HG02852 (cell line): ENCODE data around the gene SYT15.
"Not testable (repeated sequence)": the region's sequence is repeated elsewhere in the genome, so short reads cannot be mapped to it uniquely, and the experiment has no call there.

Source experiments
- ATAC-seq: cut with Tn5 transposase; IDR thresholded peaks from one replicate; pipeline ENCODE4 v1.9.1; 2021; ENCODE audit warnings: mild to moderate bottlenecking, moderate library complexity; ENCODE audit not compliant: unreplicated experiment

The SYT15 gene

DNA sequence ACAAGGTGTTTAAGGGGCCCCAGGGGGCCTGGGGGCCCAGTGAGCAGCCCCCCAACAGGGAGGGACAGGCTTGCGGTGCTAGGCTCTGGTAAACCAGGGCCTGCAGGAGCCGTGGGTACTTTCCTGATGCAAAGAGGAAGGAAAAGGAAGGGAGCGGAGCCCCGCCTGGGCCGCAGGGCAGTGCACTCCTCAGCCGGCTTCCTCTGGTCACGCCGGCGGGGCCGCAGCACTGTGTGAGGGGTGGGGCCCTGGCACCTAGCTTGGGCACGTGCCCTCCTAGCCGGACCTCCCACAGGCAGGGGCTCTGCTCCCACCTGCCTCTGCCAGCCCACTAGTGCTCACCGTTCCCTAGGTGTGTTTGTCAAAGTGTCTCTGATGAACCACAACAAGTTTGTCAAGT is 6.3 kb downstream of the SYT15 start:
- ATAC-seq = not testable (repeated sequence)

DNA sequence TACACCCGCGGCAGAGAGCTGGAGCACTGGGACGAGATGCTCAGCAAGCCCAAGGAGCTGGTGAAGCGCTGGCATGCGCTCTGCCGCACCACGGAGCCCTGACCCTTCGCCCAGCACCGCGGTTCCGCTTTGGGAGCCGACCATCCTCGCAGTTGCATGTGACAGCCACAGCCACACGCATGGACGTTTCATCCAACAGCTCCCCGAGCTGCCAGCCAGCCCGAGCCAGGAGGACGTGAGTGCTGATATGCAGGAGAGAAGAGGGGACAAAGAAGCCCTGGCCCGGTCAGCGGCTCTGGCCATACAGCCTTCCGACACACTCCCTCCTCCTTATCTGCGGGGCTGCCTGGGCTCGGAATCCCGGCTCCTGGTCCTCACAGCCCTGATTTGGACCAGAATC is 8.6 kb downstream of the SYT15 start:
- not testable (repeated sequence) for ATAC-seq

DNA sequence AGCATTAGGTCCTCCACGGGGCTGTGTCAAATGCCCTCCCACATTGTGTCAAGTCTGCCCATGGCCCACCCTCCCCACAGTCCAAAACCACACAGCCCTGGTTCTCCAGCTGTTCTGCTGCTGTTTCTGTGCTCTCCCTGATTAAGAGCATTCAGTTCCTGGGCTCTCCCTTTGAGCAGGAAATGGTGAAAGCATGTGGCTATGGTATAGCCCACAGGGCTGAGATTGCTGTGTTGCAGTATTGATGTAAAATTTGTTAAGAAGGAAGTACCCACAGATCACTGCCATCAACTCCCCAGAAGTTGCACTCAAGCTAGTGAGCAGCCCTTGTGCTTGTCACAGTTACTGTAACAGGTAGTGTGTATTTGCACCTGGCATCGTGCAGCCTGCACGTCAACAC is 9.3 kb downstream of the SYT15 start:
- not testable (repeated sequence) for ATAC-seq

DNA sequence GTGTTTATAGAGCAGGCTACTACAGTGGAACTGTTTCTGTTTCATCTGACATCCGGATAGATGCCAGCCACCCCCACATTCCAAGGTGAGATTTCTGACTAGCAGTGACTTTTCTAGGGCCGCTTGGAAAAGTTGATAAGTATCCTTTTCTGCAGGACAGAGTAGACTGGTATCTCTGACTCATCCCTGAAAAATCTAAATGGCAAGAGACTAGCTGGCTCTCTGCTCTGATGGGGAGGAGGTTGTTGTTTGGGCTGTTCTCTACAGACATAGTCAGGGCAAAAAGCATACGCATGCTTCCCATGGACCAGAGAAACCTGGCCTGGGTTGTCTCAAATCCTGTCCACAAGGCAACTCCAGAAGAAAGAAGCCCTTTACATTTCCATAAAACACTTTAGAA is 10.7 kb downstream of the SYT15 start:
- not testable (repeated sequence) for ATAC-seq

DNA sequence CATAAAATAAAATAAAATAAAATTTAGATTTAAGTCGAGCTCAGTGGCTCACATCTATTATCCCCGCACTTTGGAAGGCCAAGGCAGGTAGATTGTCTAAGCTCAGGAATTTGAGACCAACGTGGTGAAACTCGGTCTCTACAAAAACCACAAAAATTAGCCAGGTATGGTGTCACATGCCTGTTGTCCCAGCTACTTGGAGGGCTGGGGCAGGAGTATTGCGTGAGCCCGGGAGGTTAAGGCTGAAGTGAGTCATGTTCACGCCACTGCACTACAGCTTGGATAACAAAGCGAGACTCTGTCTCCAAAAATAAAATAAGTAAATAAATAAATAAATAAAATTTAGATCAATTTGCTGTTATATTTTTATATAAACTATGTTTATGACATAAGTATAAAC is 12.1 kb downstream of the SYT15 start:
- not testable (repeated sequence) for ATAC-seq

DNA sequence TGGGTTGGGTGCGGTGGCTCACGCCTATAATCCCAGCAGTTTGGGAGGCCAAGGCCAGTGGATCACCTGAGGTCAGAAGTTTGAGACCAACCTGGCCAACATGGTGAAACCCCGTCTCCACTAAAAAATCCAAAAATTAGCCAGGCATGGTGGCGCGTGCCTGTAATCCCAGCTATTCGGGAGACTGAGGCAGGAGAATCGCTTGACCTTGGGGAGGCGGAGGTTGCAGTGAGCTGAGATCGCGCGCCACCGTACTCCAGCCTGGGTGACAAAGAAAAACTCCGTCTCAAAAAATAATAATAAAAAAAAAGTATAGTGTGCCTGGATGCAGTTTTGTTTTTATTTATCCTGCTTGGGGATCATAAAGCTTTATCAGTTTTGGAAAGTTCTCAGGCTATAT is 14.4 kb downstream of the SYT15 start:
- not testable (repeated sequence) for ATAC-seq

DNA sequence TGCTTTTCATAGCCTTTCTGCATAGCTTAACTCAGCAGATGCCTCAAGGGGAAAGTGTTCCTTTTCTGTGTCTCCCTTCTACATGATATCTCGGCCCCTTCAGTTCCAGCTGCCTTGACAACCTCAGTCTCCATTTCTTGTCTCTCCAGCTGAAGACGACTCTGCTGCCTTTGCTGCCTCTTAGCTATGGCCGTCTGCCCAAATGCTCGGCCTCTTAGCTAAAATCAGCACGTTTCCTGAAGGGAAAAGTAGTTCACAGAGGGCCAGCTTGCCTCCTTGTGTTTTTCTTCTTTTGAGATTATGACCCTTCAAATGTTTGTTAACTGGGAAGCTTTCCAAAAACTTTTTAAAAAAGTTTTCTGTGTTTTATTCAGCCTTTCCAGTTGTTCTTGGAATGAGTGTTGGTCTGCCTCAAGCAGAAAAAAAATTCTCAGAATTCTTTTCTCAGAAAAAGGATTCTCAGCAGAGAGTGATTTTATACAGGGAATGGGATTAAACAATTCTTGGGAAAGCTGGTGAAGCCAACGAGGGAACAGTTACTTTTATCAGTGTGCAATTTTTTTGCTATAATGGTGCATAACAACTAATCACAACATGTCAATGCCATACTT is 15.6 kb downstream of the SYT15 start:
- not testable (repeated sequence) for ATAC-seq

DNA sequence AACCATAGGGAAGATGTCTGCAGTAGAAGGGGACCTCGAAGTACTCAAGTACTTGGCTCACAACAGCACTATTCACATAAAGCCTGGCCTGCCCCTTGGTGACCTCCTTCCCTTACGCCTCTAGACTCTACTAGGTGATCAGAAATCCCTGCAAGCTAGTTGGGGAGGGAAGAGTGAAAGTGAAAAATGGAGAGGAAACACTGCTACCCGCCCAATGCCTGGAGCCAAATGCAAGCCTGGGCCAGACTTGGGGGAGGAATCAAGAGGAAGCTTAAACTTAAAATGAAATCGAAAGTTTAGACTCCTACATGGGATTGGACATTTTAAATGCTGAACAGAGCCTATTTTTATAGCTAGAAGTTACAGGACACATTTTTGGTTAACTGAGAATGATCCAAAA is 17.6 kb downstream of the SYT15 start:
- not testable (repeated sequence) for ATAC-seq

DNA sequence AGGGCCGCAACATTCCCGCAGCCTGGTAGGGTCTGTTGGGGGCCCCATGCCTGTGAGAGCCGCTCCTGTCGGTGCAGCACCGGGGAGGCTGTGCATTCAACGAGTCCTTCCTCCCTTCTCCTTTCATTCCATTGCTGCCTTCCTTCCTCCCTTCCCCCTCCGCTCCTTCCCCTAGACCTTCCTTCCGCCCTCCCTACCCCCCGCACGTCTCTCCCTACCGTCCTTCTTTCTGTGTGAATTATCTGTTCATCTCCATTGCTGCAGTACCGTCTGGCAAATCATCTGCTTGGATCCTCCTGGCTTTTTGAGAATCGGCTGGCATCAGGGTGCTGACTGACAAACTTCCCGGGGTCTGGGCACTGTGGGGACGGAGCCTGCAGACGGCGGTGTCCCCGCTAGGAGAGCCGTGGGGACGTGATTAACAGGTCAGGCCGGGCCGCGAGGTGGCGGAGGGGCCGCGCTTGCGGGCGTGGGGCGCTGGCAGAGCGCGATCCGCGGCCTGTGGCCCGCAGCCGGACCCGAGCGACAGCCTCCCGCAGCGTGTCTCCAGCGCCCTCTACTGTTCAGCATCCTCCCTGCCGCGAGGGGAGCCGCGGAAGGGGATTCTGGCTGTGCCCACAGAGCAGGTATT is 18.8 kb downstream of the SYT15 start:
- peak; percentile 80 for ATAC-seq

DNA sequence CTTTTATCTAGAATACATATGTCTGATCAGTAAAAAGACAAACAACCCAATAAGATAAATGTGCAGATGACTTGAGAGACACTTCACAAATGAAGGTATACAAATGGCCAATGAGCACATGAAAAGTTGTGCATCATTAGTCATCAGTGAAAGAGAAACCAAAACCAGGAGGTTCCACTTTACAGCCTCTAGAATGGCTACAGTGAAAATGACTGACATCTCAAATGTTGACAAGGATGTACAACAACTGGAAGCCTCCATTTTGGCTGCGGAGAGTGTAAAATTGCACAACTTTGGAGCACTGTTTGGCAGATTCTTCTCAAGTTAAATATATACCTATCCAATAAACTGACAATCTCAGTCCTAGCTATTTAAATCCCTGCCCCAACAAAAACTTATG is 21.6 kb downstream of the SYT15 start:
- ATAC-seq = peak; percentile 57

DNA sequence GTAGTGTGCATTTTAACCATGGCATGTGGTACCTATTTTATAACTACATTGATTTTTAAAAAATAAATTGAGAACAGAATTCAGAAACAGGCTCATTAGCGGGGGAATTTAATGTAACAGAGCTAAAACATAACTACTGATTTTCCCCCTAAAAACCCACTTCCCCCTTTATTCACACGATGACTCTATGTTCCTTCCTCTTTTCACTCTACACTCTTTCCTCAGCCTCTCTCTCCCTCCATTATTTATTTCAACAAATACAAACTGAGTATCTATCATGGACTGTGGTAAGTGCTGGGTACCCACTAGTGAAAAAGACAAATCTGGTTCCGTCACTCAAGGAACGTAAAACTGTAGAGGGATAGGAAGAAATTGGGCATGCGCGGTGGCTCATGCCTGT is 36.6 kb downstream of the SYT15 start:
- ATAC-seq = not testable (repeated sequence)

DNA sequence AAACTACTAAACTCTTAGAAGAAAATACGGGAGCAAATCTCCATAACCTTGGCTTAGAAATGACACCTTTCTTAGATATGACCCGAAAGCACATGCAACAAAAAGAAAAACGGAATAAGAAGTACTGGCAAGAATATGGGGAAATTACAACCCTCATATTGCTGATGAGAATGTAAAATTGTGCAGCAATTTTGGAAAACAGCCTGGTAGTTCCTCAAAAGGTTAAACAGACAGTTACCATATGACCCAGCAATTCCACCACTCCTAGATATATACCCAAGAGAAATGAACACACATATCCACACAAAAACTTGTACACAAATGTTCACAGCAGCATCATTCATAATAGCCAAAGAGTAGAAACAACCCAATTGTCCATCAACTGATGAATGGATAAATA is 37.3 kb downstream of the SYT15 start:
- ATAC-seq = not testable (repeated sequence)

DNA sequence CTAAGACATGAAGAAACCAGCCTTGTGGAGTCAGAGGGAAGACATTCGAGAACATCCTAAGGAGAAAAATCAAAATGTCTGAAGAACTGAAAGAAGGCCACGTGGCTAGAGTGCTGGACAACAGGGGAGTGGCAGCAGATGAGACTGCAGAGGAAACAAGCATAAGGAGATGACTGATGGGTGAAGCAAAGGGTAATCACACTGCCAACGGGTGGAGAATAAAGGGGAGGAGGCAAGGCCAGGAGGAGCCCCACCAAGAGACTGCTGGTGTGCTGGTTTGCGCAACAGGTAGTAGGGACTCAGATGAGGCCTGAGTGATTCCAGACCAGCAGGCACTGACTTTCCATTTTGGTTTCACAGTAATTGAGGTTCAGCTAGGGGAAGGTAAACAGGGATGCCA is 38.2 kb downstream of the SYT15 start:
- not testable (repeated sequence) for ATAC-seq

DNA sequence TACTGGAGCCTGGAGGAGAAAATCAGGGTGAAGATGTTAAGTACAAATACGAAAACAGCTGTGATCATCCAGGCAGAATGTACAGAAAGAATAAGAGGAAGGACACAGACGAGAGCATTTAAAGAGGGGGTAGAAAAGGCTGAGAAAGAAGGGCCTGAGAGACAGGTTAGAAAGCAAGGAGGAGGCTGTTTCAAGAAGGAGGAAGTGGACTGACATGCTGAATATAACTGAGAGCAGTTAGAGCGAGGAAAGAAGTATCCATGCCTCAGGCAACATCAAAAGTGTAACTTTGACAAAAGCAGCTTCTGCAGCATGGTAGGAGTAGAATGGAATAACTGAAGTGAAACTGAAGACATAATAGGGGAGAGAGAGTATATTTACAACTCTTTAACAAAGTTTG is 39.0 kb downstream of the SYT15 start:
- not testable (repeated sequence) for ATAC-seq

DNA sequence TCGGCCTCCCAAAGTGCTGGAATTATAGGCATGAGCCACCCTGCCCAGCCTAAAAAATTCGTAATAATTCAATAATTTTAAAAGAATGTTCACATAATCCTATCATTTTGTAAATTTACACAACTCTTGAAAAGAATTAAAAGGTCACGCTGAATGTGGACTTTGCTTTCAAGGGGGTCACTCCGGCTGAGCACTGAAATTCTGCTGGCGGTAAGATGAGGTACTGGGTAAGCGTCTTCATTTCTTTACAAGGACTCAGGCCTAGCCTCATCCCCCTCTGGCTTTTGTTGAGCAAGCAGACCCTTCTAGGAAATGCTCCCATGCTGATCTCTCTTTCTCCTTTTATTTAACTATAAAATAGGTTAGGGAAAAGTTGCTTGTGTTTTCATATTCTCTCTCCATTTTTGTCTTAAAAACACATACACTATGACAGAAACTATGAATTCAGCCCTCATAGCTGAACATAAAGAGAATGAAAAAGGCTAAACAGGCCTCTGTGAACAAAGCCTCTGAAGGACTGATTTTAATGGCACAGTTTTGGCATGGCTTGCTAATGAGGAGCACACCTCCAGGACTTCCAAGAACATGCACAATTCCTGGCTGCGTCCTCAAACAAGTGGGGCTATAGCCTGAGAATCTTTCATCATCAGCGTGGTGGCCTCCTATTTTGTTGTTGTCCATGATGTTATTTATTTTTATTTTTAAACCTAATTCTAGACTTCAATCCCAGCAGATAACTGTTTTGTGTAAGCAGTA is 45.1 kb downstream of the SYT15 start:
- ATAC-seq = not testable (repeated sequence)

DNA sequence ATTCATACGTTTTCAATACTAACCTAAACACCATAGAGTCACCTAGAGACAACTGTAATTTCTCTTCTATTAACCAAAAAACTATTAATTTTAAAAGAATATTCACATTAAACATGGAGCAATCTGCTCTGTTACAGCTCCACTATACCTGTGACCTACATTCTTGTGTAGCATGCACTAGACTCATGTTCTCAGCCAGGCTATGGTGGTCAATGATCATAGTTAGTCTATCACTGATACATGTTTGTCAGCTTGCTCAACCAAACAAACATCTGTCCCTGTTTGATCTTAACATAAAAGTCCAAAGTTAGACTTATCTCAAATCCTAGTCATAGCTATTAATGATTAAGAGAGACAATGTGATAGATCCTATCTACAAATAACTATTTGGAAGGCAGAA is 50.9 kb downstream of the SYT15 start:
- not testable (repeated sequence) for ATAC-seq

DNA sequence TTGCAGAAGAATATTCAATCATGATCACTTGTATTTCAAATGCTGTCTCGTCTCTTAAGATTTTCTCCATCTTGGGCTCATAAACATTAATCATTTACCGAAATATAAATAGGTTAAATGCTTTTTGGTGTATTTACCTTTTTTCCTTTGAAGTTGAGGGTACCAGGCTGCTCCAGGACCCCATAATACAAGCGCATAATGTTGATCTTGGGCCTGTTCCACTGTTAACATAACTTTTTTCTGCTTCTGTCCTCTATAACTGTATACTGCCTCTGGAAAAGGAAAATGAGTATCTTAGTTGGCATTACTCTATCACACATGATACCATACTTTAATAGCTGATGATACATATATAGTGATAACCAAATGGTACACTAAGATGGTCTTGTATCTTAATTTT is 51.9 kb downstream of the SYT15 start:
- not testable (repeated sequence) for ATAC-seq

DNA sequence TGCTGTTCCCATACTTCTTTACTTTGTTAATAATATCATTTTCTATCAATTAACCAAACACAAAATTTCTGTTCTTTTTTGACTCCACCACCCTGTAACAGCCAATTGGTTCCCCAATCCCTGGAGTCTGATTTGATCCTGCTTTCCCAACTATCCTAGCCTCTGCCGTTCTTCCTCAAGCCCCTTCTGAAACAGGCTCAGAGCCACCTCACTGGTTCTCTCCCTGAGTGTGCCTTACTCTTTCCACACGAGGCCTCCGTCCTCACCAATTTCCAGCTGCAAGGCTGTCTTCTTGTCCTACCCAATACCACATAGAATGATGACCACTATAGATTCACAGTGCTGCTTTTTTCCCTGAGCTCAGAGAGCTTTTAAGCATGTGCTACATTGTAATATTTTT is 52.8 kb downstream of the SYT15 start:
- not testable (repeated sequence) for ATAC-seq

DNA sequence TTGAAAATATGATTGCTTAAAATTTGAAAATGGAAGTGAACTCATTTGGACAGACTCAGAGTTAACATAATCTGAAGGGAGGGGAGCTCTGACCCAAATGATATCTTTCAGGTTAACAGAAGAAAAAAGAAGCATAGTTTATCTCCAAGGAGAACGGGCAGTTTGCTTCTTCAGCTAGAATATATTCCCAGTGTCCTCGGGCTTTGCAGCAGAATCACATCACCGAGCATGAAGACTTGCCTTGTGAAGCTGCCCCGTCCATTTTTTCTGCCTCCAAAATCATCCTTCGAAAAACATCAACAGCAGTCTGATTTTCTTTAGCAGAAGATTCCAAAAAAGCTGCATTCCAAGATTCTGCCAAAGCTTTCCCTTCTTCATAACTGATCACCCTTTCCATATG is 55.8 kb downstream of the SYT15 start:
- ATAC-seq = not testable (repeated sequence)

DNA sequence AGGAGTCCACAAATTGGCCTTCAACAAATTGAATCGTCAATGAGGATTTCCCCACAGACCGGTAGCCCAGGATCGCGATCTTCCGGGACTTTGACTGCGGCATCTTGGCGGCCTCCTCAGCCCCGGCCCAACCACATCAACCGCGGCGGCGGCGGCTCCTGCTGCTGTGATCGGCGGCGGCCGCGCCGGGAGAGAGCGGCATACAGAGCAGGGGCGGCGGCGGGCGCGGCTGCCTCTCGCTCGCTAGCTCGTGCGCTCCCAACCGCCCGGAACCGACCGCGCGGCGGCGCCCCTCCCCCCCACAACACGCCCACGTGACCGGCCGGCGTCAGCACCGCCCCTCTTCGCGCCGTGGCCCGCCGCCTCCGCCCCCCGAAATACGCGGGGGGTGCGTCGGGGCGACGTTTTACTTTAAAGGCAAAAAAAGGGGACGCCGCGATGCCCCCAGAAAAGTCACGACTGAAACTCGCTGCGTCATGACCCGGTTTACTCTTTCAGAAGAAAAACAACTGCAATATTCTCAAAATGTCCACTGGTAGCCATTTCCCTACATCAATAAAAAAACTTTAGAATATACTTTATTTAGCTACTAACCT is 56.5 kb downstream of the SYT15 start:
- ATAC-seq = peak; percentile 86

DNA sequence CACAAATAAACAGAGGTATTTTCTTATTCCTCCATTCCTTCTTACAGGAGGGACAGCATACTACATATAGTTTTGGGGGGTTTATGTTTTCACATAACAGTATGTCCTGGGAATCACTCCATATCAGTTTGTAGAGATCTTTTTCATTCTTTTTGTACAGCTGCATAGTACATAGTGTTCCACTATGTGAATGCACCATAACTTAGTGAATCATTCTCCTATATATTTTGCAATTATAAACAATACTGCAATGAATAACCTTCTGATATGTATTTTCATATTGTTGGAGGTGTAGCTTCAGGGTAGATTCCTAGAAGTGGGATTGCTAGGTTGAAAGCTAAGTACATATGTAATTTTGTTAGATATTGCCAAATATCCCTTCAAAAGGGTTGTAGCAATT is 61.1 kb downstream of the SYT15 start:
- not testable (repeated sequence) for ATAC-seq
